Fibroblast of lung (primary cell): Measurements from ENCODE around the gene FAM227A.

ENCODE experiments used
- EZH2 ChIP-seq: IDR thresholded peaks from 2 replicates; pipeline ENCODE4 v1.5.1; 2012; ENCODE audit warnings: low read length, control low read depth, mild to moderate bottlenecking; ENCODE audit errors: missing control alignments
- TF ChIP-seq, protein P1 (sequence below), 2 donors: IDR thresholded peaks in 1 of 2; conservative IDR thresholded peaks in 1 of 2; 1 replicate in 1 of 2; 2 replicates in 1 of 2; pipeline ENCODE4 v1.5.1; 2011 to 2012; ENCODE audit warnings: low read length in 2 of 2, control low read depth in 1 of 2, inconsistent platforms in 1 of 2, low read depth in 1 of 2, mild to moderate bottlenecking in 1 of 2

DNA sequence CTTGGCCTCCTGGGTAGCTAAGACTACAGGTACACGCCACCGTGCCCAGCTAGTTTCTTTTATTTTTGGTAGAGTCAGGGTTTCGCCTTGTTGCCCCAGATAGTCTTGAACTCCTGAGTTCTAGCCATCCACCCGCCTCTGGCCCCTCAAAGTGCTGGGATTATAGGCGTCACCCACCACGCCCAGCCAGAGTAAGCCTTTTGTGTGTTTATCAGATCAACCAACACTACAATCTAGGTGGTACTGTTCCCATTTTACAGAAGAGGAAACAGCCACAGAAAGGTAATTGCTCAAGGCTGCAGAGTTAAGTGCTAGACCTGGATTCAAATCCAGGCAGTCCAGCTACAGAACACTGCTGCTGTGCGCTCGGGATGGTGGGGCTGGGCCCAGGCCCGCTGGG is 28.7 kb upstream of the FAM227A start:
- TF ChIP-seq, protein P1, sequence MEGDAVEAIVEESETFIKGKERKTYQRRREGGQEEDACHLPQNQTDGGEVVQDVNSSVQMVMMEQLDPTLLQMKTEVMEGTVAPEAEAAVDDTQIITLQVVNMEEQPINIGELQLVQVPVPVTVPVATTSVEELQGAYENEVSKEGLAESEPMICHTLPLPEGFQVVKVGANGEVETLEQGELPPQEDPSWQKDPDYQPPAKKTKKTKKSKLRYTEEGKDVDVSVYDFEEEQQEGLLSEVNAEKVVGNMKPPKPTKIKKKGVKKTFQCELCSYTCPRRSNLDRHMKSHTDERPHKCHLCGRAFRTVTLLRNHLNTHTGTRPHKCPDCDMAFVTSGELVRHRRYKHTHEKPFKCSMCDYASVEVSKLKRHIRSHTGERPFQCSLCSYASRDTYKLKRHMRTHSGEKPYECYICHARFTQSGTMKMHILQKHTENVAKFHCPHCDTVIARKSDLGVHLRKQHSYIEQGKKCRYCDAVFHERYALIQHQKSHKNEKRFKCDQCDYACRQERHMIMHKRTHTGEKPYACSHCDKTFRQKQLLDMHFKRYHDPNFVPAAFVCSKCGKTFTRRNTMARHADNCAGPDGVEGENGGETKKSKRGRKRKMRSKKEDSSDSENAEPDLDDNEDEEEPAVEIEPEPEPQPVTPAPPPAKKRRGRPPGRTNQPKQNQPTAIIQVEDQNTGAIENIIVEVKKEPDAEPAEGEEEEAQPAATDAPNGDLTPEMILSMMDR (conservative IDR thresholded peaks at IDR 0.05 in 1 of 2, IDR thresholded peaks at IDR 0.05 in 1 of 2; ENCODE audit: low read depth in 1 of 2, low read length in 2 of 2), result no peak
- no peak for TF ChIP-seq EZH2
